ENCODE data around the gene KREMEN2.

DNA sequence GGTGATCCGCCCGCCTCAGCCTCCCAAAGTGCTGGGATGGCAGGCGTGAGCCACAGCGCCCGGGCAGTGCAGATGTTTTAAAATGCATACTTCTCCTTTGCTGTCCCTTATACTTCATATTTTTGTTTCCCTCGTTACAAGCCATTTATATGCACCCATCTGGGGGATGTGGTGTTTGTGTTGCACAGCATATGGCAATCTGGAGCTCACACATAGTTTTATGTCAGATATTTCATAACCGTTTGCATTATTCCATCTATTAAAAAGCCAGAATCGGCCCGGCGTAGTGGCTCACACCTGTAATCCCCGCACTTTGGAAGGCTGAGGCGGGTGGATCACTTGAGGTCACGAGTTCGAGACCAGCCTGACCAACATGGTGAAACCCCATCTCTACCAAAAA is 40.6 kb upstream of the KREMEN2 start:
- TF ChIP-seq CTCF (IDR thresholded peaks at IDR 0.05; ENCODE audit: low read depth, low read length) = no peak
- no peak for TF ChIP-seq EZH2phosphoT487 (IDR thresholded peaks at IDR 0.05; ENCODE audit: low read depth)
